IPS-NIHi7 (cell line): ENCODE results near the gene PDE1A.
A peak's percentile ranks its signal among the peaks of the same experiment; 100 is the strongest.
"Not testable (repeated sequence)": the region's sequence is repeated elsewhere in the genome, so short reads cannot be mapped to it uniquely, and the experiment has no call there.

Experiments
- DNase-seq: peaks from one replicate; pipeline ENCODE4 v3.0.0; 2012; ENCODE audit warnings: mixed read lengths; ENCODE audit errors: extremely low spot score

Gene PDE1A

DNA sequence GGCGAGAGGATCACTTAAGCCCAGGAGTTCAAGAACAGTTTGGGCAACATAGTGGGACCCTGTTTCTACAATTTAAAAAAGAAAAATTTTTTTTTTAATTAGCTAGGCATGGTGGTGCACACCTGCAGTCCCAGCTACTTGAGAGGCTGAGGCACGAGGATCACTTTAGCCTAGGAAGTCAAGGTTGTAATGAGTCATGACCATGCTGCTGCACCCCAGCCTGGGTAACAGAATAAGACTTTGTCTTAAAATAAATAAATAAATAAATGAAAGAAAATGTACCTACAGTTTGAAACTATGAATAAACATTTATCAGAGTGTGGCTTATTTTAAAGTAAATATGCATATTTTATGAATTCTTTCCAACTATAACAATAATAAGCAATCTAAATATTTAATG, 16.7 kb downstream of the PDE1A start:
- DNase-seq = no peak

DNA sequence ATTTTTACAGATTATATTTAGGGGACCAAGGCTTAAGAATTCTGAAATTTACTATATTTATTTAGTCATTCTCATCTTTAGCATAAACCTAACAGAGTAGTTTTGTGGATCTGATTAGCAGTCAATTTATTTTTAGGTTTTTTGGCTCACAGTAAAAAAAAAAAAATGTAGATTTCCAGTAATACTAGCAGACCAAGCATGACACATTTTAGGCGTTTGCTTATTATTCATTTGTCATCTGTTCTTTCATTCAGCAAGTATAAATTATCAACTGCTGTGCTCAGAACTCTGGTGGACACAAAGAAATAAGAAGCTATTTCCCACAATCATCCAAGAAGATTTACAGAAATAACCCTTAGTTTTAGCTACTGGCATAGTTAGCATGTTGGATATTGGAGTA, 20.6 kb downstream of the PDE1A start:
- no peak for DNase-seq

DNA sequence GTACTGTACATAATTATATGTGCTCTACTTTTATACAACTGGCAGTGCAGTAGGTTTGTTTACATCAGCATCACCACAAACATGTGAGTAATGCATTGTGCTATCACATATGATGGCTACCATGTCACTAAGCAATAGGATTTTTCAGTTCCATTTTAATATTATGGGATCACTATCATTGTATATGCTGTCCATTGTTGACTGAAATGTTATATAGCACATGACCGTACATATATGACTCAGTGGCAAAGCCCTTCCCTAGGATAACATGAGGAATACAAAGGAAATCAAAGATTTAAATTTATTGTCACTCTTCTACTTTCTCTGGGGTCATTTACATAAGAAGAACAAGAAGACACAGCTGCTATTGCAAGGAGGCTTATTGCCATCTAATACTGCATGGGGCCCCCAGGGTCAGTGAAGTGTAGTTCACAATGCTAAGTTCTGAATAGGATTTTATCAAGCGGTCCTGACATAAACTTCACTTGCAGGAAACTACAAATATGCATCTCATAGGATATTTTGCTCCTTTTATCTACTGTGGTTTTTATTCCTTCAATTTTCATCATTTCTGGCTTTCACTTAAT, 21.8 kb downstream of the PDE1A start:
- DNase-seq = no peak

DNA sequence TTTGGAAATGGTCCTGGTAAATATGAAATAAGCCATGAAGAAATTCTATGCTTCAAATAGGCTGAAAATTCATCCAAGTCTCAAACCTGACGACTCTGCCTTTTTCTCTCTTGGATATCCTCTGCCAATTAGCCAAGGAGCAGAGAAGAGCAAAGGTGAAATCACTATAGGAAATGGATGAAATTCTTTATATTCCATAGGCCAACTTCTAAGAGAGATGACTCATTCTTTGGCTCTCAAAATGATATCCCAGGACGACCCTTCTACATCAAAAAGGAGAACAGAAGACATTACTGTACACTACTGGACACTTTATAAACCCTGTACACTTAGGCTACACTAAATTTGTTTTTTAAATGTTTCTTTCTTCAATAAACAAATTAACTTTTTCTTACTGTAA, 22.7 kb downstream of the PDE1A start:
- no peak for DNase-seq

DNA sequence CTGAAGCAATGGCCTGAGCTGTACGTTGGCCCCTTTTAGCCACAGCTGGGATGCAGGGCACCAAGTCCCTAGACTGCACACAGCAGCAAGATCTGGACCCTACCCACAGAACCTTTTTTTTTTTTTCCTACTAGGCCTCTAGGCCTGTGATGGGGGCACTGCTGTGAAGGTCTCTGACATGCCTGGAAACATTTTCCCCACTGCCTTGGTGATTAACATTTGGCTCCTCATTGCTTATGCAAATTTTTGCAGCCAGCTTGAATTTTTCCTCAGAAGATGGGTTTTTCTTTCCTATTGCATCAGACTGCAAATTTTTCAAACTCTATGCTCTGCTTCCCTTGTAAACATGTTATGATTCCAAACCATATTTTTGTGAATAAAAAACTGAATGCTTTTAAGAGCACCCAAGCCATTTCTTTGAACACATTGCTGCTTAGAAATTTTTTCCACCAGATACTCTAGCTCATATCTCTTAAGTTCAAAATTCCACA, 33.5 kb downstream of the PDE1A start:
- no peak for DNase-seq

DNA sequence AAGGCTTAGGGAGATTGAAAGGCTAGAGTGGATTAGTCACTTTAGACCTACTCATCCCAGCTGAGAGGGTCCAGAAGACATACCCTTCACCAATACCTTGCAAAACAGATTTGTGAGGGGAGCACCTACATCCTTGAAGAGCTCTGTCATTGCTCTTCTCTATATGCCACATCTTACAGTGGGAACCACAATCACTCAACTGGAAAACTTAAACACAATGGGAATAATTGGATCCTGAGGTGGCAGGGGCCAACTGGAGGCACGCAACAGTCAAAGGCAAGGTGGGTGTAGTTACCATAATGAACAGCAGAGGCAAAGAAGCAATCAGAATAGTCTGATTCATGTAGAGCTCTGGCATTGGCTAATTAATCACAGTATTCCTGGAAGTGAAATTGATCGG, 35.4 kb downstream of the PDE1A start:
- no peak for DNase-seq

DNA sequence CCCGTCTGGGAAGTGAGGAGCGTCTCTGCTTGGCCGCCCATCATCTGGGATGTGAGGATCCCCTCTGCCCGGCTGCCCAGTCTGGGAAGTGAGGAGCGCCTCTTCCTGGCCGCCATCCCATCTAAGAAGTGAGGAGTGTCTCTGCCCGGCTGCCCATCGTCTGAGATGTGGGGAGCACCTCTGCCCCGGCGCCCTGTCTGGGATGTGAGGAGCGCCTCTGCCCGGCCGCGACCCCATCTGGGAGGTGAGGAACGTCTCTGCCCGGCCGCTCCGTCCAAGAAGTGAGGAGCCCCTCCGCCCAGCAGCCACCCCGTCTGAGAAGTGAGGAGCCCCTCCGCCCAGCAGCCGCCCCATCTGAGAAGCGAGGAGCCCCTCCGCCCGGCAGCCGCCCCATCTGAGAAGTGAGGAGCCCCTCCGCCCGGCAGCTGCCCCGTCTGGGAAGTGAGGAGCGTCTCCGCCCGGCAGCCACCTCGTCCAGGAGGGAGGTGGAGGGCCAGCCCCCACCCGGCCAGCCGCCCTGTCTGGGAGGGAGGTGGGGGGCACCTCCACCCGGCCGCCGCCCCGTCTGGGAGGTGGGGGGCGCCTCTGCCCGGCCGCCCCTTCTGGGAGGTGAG, 40.5 kb downstream of the PDE1A start:
- DNase-seq = not testable (repeated sequence)

DNA sequence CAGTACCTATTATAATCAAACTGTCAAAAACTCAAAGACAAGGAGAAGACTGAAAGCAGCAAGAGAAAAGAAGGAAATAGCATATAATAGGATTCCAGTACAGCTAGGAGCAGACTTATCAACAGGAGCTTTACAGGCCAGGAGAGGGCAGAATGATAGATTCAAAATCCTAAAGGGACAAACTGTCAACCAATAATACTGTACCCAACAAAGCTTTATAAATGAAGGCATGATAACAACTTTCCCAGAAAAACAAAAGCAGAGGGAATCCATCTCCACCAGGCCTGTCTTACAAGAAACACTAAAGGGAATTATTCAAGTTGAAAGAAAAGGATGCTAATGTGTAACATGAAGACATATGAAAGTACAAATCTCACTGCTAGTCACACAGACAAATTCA, 42.0 kb downstream of the PDE1A start:
- no peak for DNase-seq

DNA sequence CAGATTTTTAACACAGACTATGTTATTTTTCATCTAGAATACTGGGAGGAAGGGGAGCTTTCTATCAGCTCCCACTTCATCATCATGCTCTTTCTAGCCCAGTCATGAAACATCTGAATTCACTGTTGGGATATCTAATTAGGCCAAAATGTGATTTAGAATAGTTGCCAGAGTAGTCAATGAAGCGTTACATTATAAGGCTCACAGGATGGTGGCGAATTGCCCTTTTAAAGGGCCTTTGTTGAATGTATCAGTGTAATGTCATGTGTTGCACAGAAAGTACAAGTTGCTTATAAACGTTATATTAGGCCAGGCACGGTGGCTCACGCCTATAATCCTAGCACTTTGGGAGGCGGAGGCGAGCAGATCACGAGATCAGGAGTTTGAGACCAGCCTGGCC, 45.6 kb downstream of the PDE1A start:
- no peak for DNase-seq

DNA sequence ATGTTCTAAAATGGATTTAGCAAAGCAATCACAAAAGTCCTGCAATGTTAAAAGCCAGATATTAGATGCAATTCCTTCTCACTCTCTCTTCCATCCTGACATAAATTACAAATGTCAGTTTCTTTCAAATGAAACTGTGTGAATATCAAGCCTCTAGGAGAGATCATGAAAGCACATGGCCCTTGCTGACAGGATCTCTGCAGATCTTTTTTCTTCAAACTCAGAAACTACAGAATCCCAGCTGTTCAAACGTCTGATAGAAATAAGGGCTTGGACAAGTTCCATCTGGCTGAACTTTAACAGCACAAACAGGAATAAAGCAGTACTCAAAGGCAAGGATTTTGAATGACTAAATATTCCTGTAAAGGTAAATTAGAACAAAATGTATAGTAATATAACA, 47.6 kb downstream of the PDE1A start:
- no peak for DNase-seq

DNA sequence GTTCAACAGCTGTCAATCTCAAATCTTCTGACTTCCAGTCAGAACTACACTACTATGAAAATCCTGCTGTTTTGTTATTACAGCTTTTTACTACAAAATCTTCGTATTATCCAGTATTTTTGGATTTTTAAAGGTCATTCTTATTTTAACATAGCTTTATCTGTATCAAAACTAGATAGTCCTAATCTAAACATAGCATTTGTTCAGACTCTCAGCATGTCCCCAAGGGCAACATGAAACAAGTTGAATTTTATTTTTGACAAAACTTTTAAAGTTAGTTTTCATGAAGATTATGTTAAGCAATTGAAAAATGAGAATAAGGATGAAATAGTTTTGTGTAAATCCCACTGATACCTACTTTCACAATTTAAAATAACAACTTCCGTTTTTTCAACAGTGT, 48.1 kb downstream of the PDE1A start:
- DNase-seq = no peak

DNA sequence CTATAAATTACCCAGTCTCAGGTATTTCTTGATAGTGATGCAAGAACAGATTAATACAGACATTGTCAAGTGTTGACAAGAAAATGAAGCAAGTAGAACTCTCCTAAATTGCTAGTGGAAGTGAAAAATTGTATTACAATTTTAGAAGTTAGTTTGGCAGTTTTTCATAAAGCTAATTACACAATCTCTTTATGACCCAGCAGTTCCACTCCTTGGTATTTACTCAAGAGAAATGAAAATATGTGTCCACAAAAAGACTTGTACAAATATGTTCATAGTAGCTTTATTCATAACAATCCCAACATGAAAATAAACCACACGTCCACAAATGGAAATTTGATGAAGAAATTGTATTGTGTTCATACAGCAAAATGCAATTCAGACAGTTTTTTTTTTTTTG, 49.4 kb downstream of the PDE1A start:
- DNase-seq = no peak

DNA sequence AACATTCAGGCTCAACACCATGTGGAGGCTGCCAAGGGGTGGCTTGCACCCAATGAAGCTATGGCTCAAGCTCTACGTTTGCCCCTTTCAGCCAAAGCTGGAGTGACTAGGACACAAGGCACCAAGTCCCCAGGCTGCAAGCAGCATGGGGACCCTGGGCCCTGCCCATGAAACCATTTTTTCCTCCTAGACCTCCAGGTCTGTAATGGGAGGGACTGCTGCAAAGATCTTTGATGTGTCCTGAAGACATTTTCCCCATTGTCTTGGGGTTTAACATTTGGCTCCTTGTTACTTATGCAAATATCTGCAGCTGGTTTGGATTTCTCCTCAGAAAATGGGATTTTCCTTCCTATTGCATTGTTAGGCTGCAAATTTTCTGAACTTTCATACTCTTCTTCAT, 51.0 kb downstream of the PDE1A start:
- no peak for DNase-seq

DNA sequence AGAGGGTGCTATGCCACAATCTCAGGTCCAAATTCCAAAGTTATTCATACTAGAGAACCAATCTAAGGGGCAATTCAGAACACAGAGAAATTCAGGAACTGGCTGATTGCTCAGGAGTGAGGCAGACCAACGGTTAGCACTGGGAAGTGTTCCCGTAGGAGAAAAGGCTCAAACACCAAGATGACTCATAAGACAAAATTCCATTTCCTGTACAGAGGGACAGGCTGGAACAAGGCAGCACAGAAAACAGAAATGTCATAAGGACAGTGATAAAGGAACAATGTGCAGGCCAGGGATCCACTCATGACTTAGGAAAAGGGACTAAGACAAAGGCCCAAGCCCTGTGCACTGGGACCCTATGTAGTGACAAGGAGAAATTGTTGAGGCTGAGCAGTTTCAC, 54.2 kb downstream of the PDE1A start:
- DNase-seq = peak; percentile 20

DNA sequence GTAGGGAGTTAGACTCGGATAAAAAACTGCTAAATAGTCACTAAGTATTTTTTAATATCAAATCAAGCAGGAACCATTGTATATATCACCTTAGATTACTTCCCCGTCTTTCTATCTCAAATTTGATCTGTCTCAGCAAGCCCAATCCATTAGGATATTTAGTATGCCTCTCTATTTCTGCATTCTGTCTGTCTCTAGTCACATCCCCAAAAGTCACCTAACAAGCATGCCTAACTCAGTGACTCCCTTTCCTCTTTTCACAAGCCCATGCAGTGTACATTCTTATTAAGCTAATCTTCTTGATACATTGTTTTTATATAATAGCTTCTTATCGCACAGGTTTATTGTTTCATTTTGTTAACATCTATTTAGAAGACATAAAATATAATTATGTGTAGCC, 57.8 kb downstream of the PDE1A start:
- DNase-seq = no peak

DNA sequence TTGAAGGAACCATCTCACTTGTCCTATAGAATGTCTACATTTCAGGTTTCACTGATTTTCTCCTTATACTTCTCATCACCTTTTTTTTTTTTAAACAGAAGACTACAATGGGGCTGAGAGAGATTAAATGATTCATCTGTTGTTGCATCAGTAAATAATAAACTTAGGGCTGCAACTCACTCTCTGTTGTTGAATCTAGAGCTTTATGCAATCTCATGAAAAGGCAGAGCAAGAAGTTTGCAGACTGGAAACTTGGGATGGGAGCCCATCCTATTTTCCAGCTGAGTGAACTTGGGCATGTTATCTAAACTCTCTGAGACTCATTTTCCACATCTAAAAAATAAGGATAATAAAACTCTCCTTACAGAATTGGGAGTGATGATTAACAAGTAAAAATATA, 58.4 kb downstream of the PDE1A start:
- DNase-seq = no peak

DNA sequence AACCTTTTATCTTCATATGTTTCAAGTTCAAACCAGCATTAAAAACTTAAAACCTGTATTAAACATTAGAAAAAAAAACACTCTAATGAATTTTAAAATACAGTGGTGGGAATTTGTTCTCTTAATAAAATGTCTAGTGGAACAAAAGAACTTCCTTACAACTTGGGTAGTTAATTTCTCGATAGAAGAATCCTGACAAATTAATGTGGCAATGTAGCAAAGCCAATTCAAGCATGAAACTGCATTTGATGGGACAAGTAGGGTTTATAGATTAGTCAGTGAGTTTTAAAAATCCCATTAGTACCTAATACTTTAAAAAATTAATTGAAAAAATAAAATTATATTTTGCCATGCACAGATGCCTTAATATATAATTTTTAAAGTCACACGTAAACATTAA, 59.4 kb downstream of the PDE1A start:
- DNase-seq = no peak

DNA sequence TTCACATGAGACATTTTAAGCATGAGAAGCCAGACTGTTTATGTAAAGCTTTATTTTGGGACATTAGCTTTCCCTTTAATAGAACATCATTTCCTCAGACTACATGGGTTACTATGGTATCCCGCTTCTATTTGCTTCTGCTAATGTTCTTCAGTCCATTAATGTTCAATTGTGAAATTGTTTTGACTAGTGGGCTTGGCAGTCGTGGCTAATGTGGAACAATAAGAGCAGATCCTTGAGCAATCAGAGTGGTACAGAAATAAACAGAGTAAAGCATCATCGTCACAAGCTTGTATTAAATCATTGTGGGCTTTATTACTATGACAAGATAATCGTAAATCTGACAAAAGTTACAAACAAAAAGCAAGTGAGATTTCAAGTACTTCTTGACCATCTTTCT, 60.2 kb downstream of the PDE1A start:
- DNase-seq = no peak

DNA sequence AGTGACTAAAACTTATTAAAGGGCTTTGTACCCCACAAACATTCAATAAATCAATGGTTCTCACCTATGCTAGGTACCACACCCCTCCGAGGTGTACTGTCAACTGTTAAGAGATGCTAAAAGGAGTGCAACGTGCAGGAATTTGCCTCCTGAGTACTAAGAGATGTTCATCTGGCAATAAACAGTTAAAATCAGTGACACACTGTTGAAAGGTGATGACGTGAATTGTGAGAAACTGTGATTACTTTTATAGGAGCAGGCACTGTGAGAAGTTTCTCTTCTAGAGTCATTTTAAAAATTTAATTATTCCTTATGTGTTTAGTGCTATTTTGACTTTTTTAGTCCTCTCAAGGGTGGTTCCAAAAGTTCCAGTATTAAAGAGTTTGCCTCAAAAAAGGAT, 61.0 kb downstream of the PDE1A start:
- no peak for DNase-seq

DNA sequence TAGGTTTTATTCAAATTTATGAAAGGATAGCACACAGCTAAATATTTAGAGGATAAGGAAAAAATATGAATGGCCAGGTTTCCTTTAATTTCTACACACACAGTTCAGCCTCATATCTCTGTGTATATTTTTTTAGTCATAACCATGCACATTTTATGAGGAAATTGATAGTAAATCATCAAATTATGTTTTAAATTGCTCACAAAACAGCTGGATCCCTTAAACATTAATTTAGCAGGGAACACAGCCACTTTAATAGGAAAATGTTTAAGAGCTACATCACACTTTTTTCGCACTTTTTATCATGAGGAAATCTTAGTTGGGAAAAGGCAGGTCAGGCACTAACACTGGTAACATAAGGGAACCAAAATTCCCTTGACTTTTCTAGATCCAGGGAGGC, 65.4 kb downstream of the PDE1A start:
- no peak for DNase-seq

DNA sequence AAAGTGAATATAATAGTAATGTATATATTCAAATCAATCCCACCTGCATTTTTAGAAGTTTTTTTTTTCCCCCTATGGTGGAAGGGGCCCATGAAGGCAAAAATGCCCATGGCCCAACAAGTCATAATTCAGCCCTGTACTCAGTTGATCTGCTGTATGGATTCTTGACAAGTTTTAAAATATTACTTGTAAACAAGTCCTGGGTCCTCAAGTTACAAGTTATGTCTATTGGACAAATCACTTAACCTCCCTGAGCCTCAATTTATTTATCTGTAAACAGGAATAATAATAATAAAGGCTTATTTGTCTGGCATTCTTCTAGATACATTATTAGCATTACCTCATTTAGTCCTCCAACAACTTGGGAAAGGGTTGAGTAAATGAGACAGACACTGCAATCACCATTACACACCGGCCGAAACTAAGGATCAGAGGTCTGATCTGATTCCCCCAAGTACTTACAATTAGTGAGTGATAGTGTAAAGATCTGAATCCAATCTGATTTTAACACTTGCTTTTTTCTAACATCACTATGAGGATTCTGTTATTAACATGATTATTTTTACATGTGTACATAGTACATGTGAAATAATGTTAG, 66.1 kb downstream of the PDE1A start:
- DNase-seq = no peak

DNA sequence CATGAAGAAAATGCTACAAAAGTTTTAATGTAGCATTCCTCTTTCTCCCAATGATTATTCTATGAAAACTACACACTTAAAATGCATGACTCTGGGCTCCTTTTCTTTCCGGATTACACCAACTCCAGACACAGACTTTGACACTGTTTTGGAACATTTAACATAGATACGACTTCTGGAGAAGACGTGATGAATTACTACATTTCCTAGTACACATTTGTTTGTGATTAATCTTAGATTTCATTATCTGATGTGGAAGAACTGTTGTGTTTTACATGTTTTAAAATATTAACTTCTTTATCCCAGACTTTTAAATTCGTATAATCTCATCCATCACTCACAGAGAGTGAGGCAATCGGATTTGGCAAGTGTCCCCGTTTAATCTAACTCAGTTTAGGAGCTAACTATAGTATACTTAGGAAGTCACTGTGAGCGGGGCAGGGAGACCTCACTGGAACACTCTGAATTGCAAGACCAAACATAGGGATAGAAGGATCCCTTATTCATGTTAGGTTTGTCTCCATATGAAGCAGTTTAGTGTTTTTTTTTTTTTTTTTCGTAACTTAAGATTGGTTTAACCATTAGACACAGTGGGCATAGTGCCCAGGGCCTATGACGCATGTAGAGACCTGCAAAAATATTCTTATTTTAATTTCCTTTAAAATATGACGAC, 66.7 kb downstream of the PDE1A start:
- no peak for DNase-seq
